Measurements from ENCODE around the gene SEPTIN2. TPM values are rescaled to one million over a fixed set of nuclear protein-coding genes. Genes with fewer than 3 reads are reported as not detected.

SEPTIN2 gene
- total RNA-seq, result 100 to 1,000 TPM; 263 to 265 TPM

GRCh38 chr2:241315879-241316631, at the start of gene SEPTIN2:
Gene SEPTIN2, plus strand, starts transcription at chr2:241315925. Its CDS starts 8,308 bp downstream, at chr2:241324233.
- Mint-ChIP-seq H3K4me3 (peak within 1 kb of the TSS; percentile 95), H3K4me1 (peaks cover 66% of the 10 kb centered on the region), H3K27ac (peak within 1 kb of the TSS; percentile 99), H3K36me3 (peaks cover 57% of the 10 kb centered on the region), H3K27me3 (no peaks in the 10 kb centered on the region), H3K9me3 (no peaks in the 10 kb centered on the region)
- peak; percentile 81 for DNase-seq

GRCh38 chr2:241267249-241268067, 48.3 kb upstream of the SEPTIN2 start:
- no peak for DNase-seq
- no peak overlapping the region for H3K27ac Mint-ChIP-seq
- peaks cover 20% of the 10 kb centered on the region for H3K4me1 Mint-ChIP-seq
- H3K9me3 Mint-ChIP-seq, result no peaks in the 10 kb centered on the region
- peaks cover 28% of the 10 kb centered on the region for H3K36me3 Mint-ChIP-seq
- H3K27me3 Mint-ChIP-seq, result no peaks in the 10 kb centered on the region
- H3K4me3 Mint-ChIP-seq, result no peak overlapping the region

- H3K27ac Mint-ChIP-seq, result no peak overlapping the region
- no peak for DNase-seq
- H3K36me3 Mint-ChIP-seq, result peaks cover 21% of the 10 kb centered on the region
- no peaks in the 10 kb centered on the region for H3K27me3 Mint-ChIP-seq
- no peak overlapping the region for H3K4me3 Mint-ChIP-seq
- H3K4me1 Mint-ChIP-seq, result peaks cover 25% of the 10 kb centered on the region
- no peaks in the 10 kb centered on the region for H3K9me3 Mint-ChIP-seq
Observed at GRCh38 chr2:241268306-241268705, 47.4 kb upstream of the SEPTIN2 start.

GRCh38 chr2:241268716-241269445, 46.8 kb upstream of the SEPTIN2 start:
- no peaks in the 10 kb centered on the region for H3K27me3 Mint-ChIP-seq
- H3K27ac Mint-ChIP-seq, result no peak overlapping the region
- H3K9me3 Mint-ChIP-seq, result no peaks in the 10 kb centered on the region
- H3K4me3 Mint-ChIP-seq, result no peak overlapping the region
- H3K36me3 Mint-ChIP-seq, result peaks cover 20% of the 10 kb centered on the region
- H3K4me1 Mint-ChIP-seq, result peaks cover 30% of the 10 kb centered on the region
- no peak for DNase-seq

- Mint-ChIP-seq H3K36me3 (peaks cover 26% of the 10 kb centered on the region), H3K27me3 (no peaks in the 10 kb centered on the region), H3K4me3 (no peak overlapping the region), H3K27ac (no peak overlapping the region), H3K9me3 (no peaks in the 10 kb centered on the region), H3K4me1 (peaks cover 36% of the 10 kb centered on the region)
- DNase-seq, result no peak
Observed at GRCh38 chr2:241269707-241270520, 45.8 kb upstream of the SEPTIN2 start.

- no peak for DNase-seq
- peaks cover 4% of the 10 kb centered on the region for H3K9me3 Mint-ChIP-seq
- H3K4me1 Mint-ChIP-seq, result peaks cover 36% of the 10 kb centered on the region
- H3K36me3 Mint-ChIP-seq, result peaks cover 32% of the 10 kb centered on the region
- no peaks in the 10 kb centered on the region for H3K27me3 Mint-ChIP-seq
- H3K4me3 Mint-ChIP-seq, result no peak overlapping the region
- H3K27ac Mint-ChIP-seq, result no peak overlapping the region
Observed at GRCh38 chr2:241270531-241270930, 45.2 kb upstream of the SEPTIN2 start.

- no peaks in the 10 kb centered on the region for H3K27me3 Mint-ChIP-seq
- H3K4me1 Mint-ChIP-seq, result peaks cover 36% of the 10 kb centered on the region
- peaks cover 13% of the 10 kb centered on the region for H3K9me3 Mint-ChIP-seq
Observed at GRCh38 chr2:241271706-241272302, 43.9 kb upstream of the SEPTIN2 start.

GRCh38 chr2:241272303-241273209, 43.2 kb upstream of the SEPTIN2 start:
- no peaks in the 10 kb centered on the region for H3K27me3 Mint-ChIP-seq

More at GRCh38 chr2:241271706-241272302, 43.9 kb upstream of the SEPTIN2 start:
- Mint-ChIP-seq H3K4me3 (peak overlapping the region; percentile 88), H3K36me3 (peaks cover 43% of the 10 kb centered on the region), H3K27ac (peak overlapping the region; percentile 87)
- DNase-seq, result peak; percentile 55

GRCh38 chr2:241273210-241274020, 42.3 kb upstream of the SEPTIN2 start:
- Mint-ChIP-seq H3K4me1 (peaks cover 39% of the 10 kb centered on the region), H3K27me3 (no peaks in the 10 kb centered on the region), H3K27ac (peak overlapping the region; percentile 51), H3K36me3 (peaks cover 48% of the 10 kb centered on the region), H3K9me3 (peaks cover 13% of the 10 kb centered on the region), H3K4me3 (peak overlapping the region; percentile 70)
- no peak for DNase-seq

More at GRCh38 chr2:241272303-241273209, 43.2 kb upstream of the SEPTIN2 start:
- Mint-ChIP-seq H3K9me3 (peaks cover 13% of the 10 kb centered on the region), H3K36me3 (peaks cover 46% of the 10 kb centered on the region), H3K4me1 (peaks cover 39% of the 10 kb centered on the region), H3K27ac (peak overlapping the region; percentile 51), H3K4me3 (peak overlapping the region; percentile 70)
- peak; percentile 74 for DNase-seq

GRCh38 chr2:241274127-241274526, 41.6 kb upstream of the SEPTIN2 start:
- H3K27me3 Mint-ChIP-seq, result no peaks in the 10 kb centered on the region
- H3K27ac Mint-ChIP-seq, result no peak overlapping the region

GRCh38 chr2:241275504-241275903, 40.2 kb upstream of the SEPTIN2 start:
- H3K36me3 Mint-ChIP-seq, result peaks cover 50% of the 10 kb centered on the region
- no peak for DNase-seq
- no peak overlapping the region for H3K27ac Mint-ChIP-seq
- H3K9me3 Mint-ChIP-seq, result peaks cover 13% of the 10 kb centered on the region
- no peak overlapping the region for H3K4me3 Mint-ChIP-seq
- H3K4me1 Mint-ChIP-seq, result peaks cover 40% of the 10 kb centered on the region
- no peaks in the 10 kb centered on the region for H3K27me3 Mint-ChIP-seq

More at GRCh38 chr2:241274127-241274526, 41.6 kb upstream of the SEPTIN2 start:
- H3K36me3 Mint-ChIP-seq, result peaks cover 45% of the 10 kb centered on the region
- H3K4me1 Mint-ChIP-seq, result peaks cover 35% of the 10 kb centered on the region
- no peak overlapping the region for H3K4me3 Mint-ChIP-seq
- H3K9me3 Mint-ChIP-seq, result peaks cover 13% of the 10 kb centered on the region
- DNase-seq, result no peak

- H3K27me3 Mint-ChIP-seq, result no peaks in the 10 kb centered on the region
- peaks cover 13% of the 10 kb centered on the region for H3K9me3 Mint-ChIP-seq
- no peak for DNase-seq
- no peak overlapping the region for H3K4me3 Mint-ChIP-seq
- H3K27ac Mint-ChIP-seq, result no peak overlapping the region
- H3K36me3 Mint-ChIP-seq, result peaks cover 50% of the 10 kb centered on the region
- H3K4me1 Mint-ChIP-seq, result peaks cover 37% of the 10 kb centered on the region
Observed at GRCh38 chr2:241275910-241276309, 39.8 kb upstream of the SEPTIN2 start.

Data from activated naive CD8-positive, alpha-beta T cell treated with anti-CD3 and anti-CD28 coated beads for 36 hours (primary cell).